GM19351 (cell line): ENCODE results near the gene NMBR.
"Not testable (repeated sequence)": the region's sequence is repeated elsewhere in the genome, so short reads cannot be mapped to it uniquely, and the experiment has no call there.

Experiments
- ATAC-seq: cut with Tn5 transposase; IDR thresholded peaks from one replicate; pipeline ENCODE4 v1.9.1; 2021; ENCODE audit warnings: mild to moderate bottlenecking, moderate library complexity; ENCODE audit not compliant: unreplicated experiment

Gene NMBR

DNA sequence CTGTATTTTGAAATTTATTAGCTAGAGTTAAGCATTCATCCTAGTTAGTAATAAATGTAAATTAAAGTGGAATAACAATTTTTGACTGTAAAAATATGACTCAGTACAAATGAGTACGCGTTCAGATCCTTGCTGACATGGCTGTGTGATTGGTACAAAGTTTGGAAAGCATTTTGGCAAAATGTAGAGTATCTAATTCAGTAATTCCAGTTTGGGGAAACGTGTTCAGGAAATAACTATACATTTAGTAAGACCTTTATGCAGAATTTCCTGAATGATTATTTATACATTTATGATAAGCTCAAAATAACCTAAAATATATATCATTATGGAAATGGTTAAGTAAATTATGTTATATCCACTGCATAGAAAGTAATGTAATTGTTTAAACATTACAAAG, 8.2 kb upstream of the NMBR start:
- ATAC-seq, result no peak

DNA sequence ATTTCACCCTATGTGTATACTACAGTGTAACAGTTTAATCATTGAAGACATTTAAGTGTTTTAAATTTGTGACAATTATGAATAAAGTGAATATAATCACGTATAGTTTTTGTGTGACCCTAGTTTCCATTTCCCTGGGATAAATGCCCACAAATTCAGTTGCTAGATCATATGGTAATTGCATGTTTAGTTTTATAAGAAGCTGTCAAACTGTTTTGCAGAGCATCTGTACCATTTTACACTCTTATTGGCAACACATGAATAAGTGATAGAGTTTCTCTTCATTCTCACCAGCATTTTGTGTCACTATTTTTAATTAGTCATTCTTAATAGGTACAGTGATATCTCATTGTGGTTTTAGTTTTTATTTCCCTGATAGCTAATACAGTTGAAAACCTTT, 7.4 kb upstream of the NMBR start:
- no peak for ATAC-seq

DNA sequence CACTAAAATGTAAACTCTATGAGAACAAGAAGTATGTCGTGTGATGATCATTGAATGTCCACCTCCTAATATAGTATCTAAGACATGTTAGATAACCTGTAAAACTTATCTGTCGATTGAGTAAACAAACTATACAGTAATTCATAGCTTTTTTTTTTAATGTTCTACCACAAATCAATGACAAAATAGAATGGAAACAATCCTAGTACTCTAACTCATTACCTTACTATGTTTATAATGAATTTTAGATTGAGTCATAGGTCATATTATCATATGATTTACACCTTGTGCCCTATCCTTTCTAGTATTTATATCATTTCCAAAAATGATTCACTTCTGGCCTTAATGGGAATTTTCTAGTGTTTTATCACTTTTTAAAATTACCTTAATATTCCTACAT, 6.3 kb upstream of the NMBR start:
- no peak for ATAC-seq

GRCh38 chr6:142152746-142153145, 5.8 kb upstream of the NMBR start:
- ATAC-seq, result no peak

- ATAC-seq, result not testable (repeated sequence)
These were observed 5.4 kb downstream of the NMBR start for GRCh38 chr6:142141531-142141930.

DNA sequence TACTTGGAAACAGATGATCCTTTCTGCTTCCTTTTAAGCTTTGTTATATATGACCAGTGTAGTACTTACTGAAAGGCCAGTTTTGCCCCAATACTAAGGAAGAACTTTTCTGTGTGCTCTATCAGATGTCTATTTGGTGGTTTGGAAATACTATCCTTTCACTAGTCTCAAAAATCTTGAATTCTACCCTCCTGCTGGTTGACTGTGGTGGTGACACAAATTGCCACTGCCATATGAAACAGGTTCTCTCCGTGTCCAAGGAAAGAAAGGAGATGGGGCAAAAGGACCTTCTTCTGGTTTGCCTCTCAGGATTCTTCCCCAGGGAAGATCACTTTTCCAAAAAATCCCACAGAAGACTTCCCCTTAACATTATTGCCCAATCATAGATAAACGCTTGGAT, 8.0 kb downstream of the NMBR start:
- no peak for ATAC-seq

DNA sequence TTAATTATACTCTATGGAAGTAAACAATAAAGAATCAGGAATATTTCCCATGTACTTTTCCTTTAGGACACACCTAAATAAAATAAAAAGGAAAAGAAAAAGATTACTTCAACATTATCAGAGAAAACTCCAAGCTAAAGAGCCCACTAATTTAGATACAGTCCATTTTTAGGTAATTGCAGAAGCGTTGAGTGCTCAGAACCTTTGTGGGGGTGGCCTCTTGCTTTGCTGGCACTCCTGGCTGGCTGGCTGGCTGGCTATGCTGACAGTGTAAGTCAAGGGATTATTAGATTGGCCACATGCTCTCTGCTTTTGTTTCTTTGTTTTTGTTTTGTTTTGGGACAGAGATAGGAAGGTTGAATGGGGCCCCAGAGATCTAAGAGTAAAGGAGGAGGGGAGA, 14.3 kb downstream of the NMBR start, which contains the start of gene GJE1:
Gene GJE1 (plus strand): TSS at position 301 of the 400 bp plus-strand sequence. CDS start 234 bp downstream, outside the sequence.
- ATAC-seq, result no peak

GRCh38 chr6:142130814-142131213, 16.1 kb downstream of the NMBR start:
- no peak for ATAC-seq

GRCh38 chr6:142121342-142121741, 25.6 kb downstream of the NMBR start:
- ATAC-seq, result no peak

DNA sequence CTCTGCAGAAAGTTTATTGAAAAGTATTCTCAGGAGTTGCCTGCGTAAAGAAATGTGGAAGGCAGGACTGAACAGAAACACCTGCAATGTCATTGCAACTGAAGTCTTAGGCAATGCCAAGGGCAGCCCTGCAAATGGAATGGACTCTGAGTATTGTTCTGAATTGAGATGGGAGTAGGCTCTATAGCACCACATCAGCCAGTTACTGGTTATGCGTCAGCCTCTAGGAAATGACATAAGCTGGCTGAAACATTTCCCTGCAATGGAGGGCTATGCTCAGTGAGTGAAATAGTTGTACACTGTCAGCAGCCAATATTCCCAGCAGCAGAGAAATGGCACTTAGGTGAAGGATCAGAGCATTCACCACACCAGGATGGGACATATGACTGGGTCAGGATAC, 28.0 kb downstream of the NMBR start:
- no peak for ATAC-seq

- no peak for ATAC-seq
These were observed 28.6 kb downstream of the NMBR start for GRCh38 chr6:142118328-142118727.

DNA sequence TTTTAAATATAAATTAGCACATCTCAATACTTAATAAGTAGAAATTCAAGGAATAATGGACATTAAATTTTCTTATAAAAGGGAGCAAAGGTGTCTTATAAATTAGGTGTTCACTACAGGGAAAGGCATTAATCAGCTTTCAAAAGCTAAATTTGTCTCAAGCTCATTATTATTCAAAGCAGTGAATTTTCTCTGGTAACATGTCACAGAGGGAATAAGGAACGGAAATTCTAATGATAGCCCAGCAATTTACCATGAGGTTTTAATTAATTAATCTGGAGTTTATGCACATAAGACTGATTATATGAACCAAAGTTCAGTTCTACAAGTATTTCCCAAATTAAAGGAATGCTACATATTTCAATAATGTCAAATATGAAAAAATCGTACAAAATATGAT, 29.6 kb downstream of the NMBR start:
- ATAC-seq, result no peak

- peak; percentile 72 for ATAC-seq
These were observed 34.4 kb downstream of the NMBR start for GRCh38 chr6:142112451-142113061.

DNA sequence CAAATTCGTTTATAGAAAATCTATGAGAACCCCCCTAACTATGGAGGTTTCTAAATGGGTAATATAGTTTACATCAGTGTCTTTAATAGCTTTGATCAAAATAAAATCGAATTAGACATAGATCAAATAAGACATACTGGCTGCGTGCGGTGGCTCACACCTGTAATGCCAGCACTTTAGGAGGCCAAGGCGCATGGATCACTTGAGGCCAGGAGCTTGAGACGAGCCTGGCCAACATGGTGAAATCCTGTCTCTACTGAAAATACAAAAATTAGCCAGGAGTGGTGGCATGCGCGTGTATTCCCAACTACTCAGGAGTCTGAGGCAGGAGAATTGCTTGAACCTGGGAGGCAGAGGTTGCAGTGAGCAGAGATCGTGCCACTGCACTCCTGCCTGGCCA, 36.1 kb downstream of the NMBR start:
- not testable (repeated sequence) for ATAC-seq

DNA sequence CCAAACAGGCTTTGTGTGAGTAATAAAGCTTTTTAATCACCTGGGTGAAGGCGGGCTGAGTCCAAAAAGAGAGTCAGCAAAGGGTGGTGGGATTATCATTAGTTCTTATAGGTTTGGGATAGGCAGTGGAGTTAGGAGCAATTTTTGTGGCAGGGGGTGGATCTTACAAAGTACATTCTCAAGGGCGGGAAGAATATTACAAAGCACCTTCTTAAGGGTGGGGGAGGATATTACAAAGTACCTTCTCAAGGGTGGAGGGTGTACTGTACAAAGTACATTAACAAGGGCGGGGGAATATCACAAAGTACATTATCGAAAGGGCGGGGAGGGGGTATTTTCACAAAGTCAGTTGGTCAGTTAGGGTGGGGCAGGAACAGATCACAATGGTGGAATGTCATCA, 42.1 kb downstream of the NMBR start:
- ATAC-seq, result not testable (repeated sequence)

- no peak for ATAC-seq
These were observed 58.1 kb downstream of the NMBR start for GRCh38 chr6:142088858-142089216.

GRCh38 chr6:142087950-142088857, 58.7 kb downstream of the NMBR start:
- no peak for ATAC-seq

DNA sequence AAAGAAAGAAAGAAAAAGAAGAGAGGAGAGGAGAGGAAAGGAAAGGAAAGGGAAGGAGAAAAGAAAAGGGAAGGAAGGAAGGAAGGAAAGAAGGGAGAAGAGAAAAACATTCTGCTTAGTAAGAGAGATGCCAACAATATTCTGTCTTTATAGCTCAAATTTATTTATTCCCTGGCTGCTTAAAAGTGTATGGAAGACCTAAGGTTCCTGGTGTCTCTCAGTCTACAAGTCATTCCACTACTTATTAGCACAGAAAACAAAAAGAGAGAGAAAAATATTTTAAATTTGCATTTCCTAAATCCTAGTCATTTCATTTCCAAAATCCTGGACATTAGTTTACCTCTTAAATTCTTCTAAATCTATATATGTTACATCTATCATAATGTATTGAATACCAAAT, 67.8 kb downstream of the NMBR start:
- ATAC-seq, result no peak

- ATAC-seq, result no peak
These were observed 71.3 kb downstream of the NMBR start for GRCh38 chr6:142075516-142076101.

DNA sequence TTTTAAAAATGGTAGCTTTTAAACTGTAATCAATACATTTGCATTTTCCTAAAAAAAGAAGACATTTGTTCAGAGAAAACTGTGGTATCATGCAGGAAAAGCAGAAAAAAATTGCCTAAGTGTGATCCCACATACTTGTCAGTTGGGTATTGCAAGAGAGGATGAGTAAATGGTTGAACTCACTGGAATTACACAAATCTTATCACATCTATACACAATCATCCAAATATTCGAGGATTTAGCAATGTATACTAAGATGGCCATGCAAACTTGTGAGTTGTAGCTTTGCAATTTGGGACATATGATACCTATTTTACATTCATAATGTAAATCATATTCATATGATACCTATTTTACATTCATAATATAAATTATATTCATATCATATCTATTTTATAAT, 72.4 kb downstream of the NMBR start:
- no peak for ATAC-seq

DNA sequence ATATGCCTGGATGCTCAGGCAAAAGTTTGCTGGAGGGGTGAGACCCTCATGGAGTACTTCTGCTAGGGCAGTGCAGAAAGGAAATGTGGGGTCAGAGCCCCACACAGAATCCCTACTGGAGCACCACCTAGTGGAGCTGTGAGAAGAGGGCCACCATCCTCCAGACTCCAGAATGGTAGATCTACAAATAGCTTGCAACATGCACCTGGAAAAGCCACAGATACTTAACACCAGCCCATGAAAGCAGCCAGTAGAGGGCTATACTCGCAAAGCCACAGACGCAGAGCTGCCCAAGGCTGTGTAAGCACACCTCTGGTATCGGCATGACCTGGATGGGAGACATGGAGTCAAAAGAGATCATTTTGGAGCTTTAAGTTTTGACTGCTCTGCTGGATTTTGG, 74.9 kb downstream of the NMBR start:
- ATAC-seq, result no peak

DNA sequence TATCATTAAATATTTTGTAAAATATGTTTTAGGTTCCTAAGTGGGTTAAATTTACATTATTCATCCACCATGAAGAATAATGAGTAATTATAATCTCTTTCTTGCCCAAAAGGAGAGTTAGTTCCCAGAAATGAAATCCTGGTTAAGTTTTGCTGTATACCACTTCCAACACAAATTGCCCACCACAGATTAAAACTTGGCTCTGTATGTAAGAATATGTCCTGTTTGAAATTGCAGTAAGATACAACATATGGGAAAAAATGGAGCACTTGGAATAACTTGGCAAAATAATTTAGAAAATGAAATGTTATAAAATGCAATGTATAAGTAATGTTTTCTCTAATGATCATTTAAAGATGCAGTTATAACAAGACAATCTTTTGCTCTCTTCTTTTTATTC, 78.5 kb downstream of the NMBR start:
- ATAC-seq, result no peak
